ENCODE data around the gene FNBP1.

- TF ChIP-seq EZH2 (IDR thresholded peaks at IDR 0.05; ENCODE audit: low read depth) = no peak
- no peak for TF ChIP-seq CTCF (conservative IDR thresholded peaks at IDR 0.05)
Observed at GRCh38 chr9:129983891-129984290, 59.1 kb downstream of the FNBP1 start.

Data from PC-9 (cell line).